ENCODE results near the gene UBAP1. TPM values are rescaled to one million over a fixed set of nuclear protein-coding genes. Genes with fewer than 3 reads are reported as not detected.

UBAP1 gene
- total and polyA plus RNA-seq, 9 of the 15 experiments (the other 6 are each of a cell fraction or from before 2014, with no cell fraction given) = 1.3 to 33.4 (median 16.5) TPM

DNA sequence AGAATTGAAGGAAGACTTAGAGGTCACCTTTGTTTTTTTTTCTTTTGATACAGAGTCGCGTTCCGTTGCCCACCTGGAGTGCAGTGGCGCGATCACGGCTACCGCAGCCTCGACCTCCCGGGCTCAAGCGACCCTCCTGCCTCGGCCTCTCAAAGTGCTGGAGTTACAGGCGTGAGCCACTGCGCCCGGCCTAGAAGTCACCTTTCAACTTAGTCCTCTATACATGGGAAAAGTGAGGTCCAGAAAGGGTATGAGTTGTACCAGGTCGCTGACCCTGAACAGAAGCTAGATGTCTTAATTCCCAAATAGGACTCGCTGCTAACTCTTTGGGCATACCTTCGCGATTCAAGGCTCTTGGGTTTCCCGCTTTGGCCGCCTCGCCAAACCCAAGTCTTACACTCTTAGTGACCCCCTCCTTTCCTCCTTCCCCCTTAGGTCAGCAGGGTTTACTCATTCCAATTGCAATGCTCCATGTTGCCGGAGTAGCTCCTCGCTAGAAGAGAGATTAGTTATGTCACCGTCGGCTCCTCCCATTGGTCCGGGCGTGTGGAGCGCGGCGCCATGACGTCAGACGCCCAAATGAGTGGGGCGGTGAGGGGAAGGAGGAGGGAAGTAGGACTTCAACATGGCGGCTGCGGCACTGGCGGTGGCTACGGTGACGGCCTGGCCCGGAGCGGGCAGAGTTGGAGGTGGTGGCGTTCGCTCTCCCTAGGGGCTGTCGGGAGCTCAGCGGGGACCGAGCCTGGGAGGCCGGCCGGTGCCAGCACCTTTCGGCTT lies at the start of gene UBAP1 (continued):
- TF ChIP-seq, protein P1, sequence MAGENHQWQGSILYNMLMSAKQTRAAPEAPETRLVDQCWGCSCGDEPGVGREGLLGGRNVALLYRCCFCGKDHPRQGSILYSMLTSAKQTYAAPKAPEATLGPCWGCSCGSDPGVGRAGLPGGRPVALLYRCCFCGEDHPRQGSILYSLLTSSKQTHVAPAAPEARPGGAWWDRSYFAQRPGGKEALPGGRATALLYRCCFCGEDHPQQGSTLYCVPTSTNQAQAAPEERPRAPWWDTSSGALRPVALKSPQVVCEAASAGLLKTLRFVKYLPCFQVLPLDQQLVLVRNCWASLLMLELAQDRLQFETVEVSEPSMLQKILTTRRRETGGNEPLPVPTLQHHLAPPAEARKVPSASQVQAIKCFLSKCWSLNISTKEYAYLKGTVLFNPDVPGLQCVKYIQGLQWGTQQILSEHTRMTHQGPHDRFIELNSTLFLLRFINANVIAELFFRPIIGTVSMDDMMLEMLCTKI (IDR thresholded peaks at IDR 0.05; ENCODE audit: partially characterized antibody) = no peak
- TF ChIP-seq ZSCAN32 (CRISPR knock-in tag; IDR thresholded peaks at IDR 0.05) (no peak), RAD21 (CRISPR knock-in tag; conservative IDR thresholded peaks at IDR 0.05 in 1 of 2, IDR thresholded peaks at IDR 0.05 in 1 of 2) (no peak; a peak in 1 of 4 replicates), NR2C2 (CRISPR knock-in tag; IDR thresholded peaks at IDR 0.05) (no peak), NR2C2 (tag; IDR thresholded peaks at IDR 0.05) (peak; percentile 76; the same call in 1 of the 2 replicates), KDM4B (IDR thresholded peaks at IDR 0.05; ENCODE audit: borderline replicate concordance in 2 of 2, low read depth in 1 of 2) (0 out of 4 replicates have a peak, but pooled peaks of 1 of the 2 experiments have one; percentile 63), U2AF2 (optimal IDR thresholded peaks at IDR 0.05; ENCODE audit: low read depth, low read length) (no peak), ARNT (IDR thresholded peaks at IDR 0.05) (no peak), NR1H2 (CRISPR knock-in tag; IDR thresholded peaks at IDR 0.05) (0 out of 2 replicates have a peak, but pooled peaks have one; percentile 32), NUFIP1 (IDR thresholded peaks at IDR 0.05; ENCODE audit: partially characterized antibody) (no peak), IFI16 (CRISPR knock-in tag; IDR thresholded peaks at IDR 0.05) (no peak), MCM3 (IDR thresholded peaks at IDR 0.05) (no peak), ASH1L (IDR thresholded peaks at IDR 0.05; ENCODE audit: borderline replicate concordance, low read depth, partially characterized antibody) (no peak), ZNF551 (CRISPR knock-in tag; IDR thresholded peaks at IDR 0.05) (no peak), NCOR1 (IDR thresholded peaks at IDR 0.05) (peak; percentile 26; the same call in 1 of the 2 replicates), YY1 (IDR thresholded peaks at IDR 0.05; ENCODE audit: borderline replicate concordance in 1 of 3, control insufficient read depth in 1 of 3, extremely low read depth in 1 of 3, insufficient read depth in 3 of 3, insufficient read length in 1 of 3, insufficient replicate concordance in 2 of 3, low read depth in 1 of 3, low read length in 2 of 3) (peak; percentile 87 to 96 (median 93)), ZNF431 (CRISPR knock-in tag; IDR thresholded peaks at IDR 0.05) (no peak), NRF1 (conservative IDR thresholded peaks at IDR 0.05 in 1 of 2, IDR thresholded peaks at IDR 0.05 in 1 of 2) (no peak), RBFOX2 (IDR thresholded peaks at IDR 0.05; ENCODE audit: low read depth, low read length) (peak; percentile 93), SMAD1 (IDR thresholded peaks at IDR 0.05; ENCODE audit: low read depth, low read length, partially characterized antibody) (peak; percentile 62), FOXK2 (conservative IDR thresholded peaks at IDR 0.05 in 1 of 2, IDR thresholded peaks at IDR 0.05 in 1 of 2; ENCODE audit: low read depth in 2 of 2) (peak; percentile 66 to 71; a peak in 3 of 4 replicates), NCOA6 (IDR thresholded peaks at IDR 0.05) (peak; percentile 39; the same call in 1 of the 2 replicates), POLR2B (IDR thresholded peaks at IDR 0.05; ENCODE audit: low read depth, partially characterized antibody) (peak; percentile 87)
- TF ChIP-seq, protein P2, sequence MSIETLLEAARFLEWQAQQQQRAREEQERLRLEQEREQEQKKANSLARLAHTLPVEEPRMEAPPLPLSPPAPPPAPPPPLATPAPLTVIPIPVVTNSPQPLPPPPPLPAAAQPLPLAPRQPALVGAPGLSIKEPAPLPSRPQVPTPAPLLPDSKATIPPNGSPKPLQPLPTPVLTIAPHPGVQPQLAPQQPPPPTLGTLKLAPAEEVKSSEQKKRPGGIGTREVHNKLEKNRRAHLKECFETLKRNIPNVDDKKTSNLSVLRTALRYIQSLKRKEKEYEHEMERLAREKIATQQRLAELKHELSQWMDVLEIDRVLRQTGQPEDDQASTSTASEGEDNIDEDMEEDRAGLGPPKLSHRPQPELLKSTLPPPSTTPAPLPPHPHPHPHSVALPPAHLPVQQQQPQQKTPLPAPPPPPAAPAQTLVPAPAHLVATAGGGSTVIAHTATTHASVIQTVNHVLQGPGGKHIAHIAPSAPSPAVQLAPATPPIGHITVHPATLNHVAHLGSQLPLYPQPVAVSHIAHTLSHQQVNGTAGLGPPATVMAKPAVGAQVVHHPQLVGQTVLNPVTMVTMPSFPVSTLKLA (conservative IDR thresholded peaks at IDR 0.05) = peak; percentile 45 to 58; a peak in 3 of 4 replicates
- TF ChIP-seq, protein P3, sequence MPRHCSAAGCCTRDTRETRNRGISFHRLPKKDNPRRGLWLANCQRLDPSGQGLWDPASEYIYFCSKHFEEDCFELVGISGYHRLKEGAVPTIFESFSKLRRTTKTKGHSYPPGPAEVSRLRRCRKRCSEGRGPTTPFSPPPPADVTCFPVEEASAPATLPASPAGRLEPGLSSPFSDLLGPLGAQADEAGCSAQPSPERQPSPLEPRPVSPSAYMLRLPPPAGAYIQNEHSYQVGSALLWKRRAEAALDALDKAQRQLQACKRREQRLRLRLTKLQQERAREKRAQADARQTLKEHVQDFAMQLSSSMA (CRISPR knock-in tag; IDR thresholded peaks at IDR 0.05) = no peak
